HepG2 (cell line): ENCODE data around the gene SEC61G. TPM values are rescaled to one million over a fixed set of nuclear protein-coding genes. Genes with fewer than 3 reads are reported as not detected.

Experiments
- BCL6 ChIP-seq: IDR thresholded peaks from 2 replicates; pipeline ENCODE4 v1.6.1; 2016; ENCODE audit warnings: missing genetic modification reagents, missing compliant biosample characterization
- ELF4 ChIP-seq: sonication (generic); formaldehyde crosslinking; IDR thresholded peaks from 2 replicates; pipeline ENCODE4 v1.5.0; 2020; ENCODE audit warnings: missing genetic modification reagents, mild to moderate bottlenecking, moderate library complexity, borderline replicate concordance
- FIP1L1 ChIP-seq: fragments of 200-400 bp; formaldehyde crosslinking; IDR thresholded peaks from 2 replicates; pipeline ENCODE4 v1.6.1; 2018; ENCODE audit warnings: low read depth, mild to moderate bottlenecking, low read length, moderate library complexity, borderline replicate concordance; ENCODE audit not compliant: insufficient read depth
- KLF16 ChIP-seq, 2 experiments: sonication (generic) in 1 of 2; formaldehyde crosslinking in 1 of 2; IDR thresholded peaks; 2 replicates each; pipeline versions ENCODE4 v1.6.1 to v1.8.0; 2016 to 2023; ENCODE audit warnings: missing genetic modification reagents in 2 of 2, missing compliant biosample characterization in 1 of 2
- SMARCC2 ChIP-seq: fragments of 450-650 bp; IDR thresholded peaks from 2 replicates; pipeline ENCODE4 v1.6.1; 2017; ENCODE audit warnings: antibody characterized with exemption, mild to moderate bottlenecking
- ZBTB43 ChIP-seq: sonication (generic); formaldehyde crosslinking; conservative IDR thresholded peaks from 2 replicates; pipeline ENCODE4 v1.4.0; 2020; ENCODE audit warnings: missing genetic modification reagents
- ZNF761 ChIP-seq: sonication (generic); formaldehyde crosslinking; conservative IDR thresholded peaks from 2 replicates; pipeline ENCODE4 v1.4.0; 2020; ENCODE audit warnings: mild to moderate bottlenecking, missing genetic modification reagents
- polyA plus RNA-seq, 8 experiments: library from polyadenylated mRNA; depleted of rRNA in 3 of 8; stranded (reverse) in 7 of 8; unstranded in 1 of 8; fragments of >200 nt; fragmentation: Illumina TruSeq in 4 of 8; extraction: Trizol in 4 of 8; gene quantifications; 2 replicates each; pipeline versions ENCODE4 v1.2.1 to v1.2.3, GENCODE V29; 2011 to 2016; ENCODE audit warnings: low read depth in 4 of 8, missing spikeins in 1 of 8, mixed read lengths in 1 of 8; ENCODE audit not compliant: insufficient read depth in 1 of 8
- total RNA-seq, 5 experiments: library from RNA; depleted of rRNA; stranded (reverse); fragments of >200 nt; fragmentation: Illumina TruSeq; extraction: Trizol; gene quantifications; 2 replicates each; pipeline ENCODE4 v1.2.3, GENCODE V29; 2016; ENCODE audit warnings: low read depth in 1 of 5
- TF ChIP-seq, protein P1 (sequence below): sonication (generic); formaldehyde crosslinking; IDR thresholded peaks from 2 replicates; pipeline ENCODE4 v1.9.0; 2021; ENCODE audit warnings: missing genetic modification reagents, mild to moderate bottlenecking, borderline replicate concordance
- TF ChIP-seq, protein P2 (sequence below): sonication (generic); formaldehyde crosslinking; IDR thresholded peaks from 2 replicates; pipeline ENCODE4 v1.5.0; 2020; ENCODE audit warnings: mild to moderate bottlenecking, missing genetic modification reagents, borderline replicate concordance
- TF ChIP-seq, protein P3 (sequence below): IDR thresholded peaks from 2 replicates; pipeline ENCODE4 v1.6.1; 2016; ENCODE audit warnings: missing biosample characterization, missing genetic modification reagents, low read depth
- TF ChIP-seq, protein P4 (sequence below): sonication (generic); formaldehyde crosslinking; IDR thresholded peaks from 2 replicates; pipeline ENCODE4 v1.5.1; 2020; ENCODE audit warnings: mild to moderate bottlenecking, missing genetic modification reagents

Gene SEC61G
- total and polyA plus RNA-seq, 2 of the 13 experiments (the other 11 are each of a cell fraction or from before 2014, with no cell fraction given) = 126 to 328 TPM

GRCh38 chr7:54773472-54774399 lies 14.7 kb upstream of the SEC61G start (continued):
- TF ChIP-seq, protein P1, sequence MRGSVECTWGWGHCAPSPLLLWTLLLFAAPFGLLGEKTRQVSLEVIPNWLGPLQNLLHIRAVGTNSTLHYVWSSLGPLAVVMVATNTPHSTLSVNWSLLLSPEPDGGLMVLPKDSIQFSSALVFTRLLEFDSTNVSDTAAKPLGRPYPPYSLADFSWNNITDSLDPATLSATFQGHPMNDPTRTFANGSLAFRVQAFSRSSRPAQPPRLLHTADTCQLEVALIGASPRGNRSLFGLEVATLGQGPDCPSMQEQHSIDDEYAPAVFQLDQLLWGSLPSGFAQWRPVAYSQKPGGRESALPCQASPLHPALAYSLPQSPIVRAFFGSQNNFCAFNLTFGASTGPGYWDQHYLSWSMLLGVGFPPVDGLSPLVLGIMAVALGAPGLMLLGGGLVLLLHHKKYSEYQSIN (CRISPR knock-in tag) = no peak
- TF ChIP-seq ELF4 (CRISPR knock-in tag) = no peak
- TF ChIP-seq, protein P2, sequence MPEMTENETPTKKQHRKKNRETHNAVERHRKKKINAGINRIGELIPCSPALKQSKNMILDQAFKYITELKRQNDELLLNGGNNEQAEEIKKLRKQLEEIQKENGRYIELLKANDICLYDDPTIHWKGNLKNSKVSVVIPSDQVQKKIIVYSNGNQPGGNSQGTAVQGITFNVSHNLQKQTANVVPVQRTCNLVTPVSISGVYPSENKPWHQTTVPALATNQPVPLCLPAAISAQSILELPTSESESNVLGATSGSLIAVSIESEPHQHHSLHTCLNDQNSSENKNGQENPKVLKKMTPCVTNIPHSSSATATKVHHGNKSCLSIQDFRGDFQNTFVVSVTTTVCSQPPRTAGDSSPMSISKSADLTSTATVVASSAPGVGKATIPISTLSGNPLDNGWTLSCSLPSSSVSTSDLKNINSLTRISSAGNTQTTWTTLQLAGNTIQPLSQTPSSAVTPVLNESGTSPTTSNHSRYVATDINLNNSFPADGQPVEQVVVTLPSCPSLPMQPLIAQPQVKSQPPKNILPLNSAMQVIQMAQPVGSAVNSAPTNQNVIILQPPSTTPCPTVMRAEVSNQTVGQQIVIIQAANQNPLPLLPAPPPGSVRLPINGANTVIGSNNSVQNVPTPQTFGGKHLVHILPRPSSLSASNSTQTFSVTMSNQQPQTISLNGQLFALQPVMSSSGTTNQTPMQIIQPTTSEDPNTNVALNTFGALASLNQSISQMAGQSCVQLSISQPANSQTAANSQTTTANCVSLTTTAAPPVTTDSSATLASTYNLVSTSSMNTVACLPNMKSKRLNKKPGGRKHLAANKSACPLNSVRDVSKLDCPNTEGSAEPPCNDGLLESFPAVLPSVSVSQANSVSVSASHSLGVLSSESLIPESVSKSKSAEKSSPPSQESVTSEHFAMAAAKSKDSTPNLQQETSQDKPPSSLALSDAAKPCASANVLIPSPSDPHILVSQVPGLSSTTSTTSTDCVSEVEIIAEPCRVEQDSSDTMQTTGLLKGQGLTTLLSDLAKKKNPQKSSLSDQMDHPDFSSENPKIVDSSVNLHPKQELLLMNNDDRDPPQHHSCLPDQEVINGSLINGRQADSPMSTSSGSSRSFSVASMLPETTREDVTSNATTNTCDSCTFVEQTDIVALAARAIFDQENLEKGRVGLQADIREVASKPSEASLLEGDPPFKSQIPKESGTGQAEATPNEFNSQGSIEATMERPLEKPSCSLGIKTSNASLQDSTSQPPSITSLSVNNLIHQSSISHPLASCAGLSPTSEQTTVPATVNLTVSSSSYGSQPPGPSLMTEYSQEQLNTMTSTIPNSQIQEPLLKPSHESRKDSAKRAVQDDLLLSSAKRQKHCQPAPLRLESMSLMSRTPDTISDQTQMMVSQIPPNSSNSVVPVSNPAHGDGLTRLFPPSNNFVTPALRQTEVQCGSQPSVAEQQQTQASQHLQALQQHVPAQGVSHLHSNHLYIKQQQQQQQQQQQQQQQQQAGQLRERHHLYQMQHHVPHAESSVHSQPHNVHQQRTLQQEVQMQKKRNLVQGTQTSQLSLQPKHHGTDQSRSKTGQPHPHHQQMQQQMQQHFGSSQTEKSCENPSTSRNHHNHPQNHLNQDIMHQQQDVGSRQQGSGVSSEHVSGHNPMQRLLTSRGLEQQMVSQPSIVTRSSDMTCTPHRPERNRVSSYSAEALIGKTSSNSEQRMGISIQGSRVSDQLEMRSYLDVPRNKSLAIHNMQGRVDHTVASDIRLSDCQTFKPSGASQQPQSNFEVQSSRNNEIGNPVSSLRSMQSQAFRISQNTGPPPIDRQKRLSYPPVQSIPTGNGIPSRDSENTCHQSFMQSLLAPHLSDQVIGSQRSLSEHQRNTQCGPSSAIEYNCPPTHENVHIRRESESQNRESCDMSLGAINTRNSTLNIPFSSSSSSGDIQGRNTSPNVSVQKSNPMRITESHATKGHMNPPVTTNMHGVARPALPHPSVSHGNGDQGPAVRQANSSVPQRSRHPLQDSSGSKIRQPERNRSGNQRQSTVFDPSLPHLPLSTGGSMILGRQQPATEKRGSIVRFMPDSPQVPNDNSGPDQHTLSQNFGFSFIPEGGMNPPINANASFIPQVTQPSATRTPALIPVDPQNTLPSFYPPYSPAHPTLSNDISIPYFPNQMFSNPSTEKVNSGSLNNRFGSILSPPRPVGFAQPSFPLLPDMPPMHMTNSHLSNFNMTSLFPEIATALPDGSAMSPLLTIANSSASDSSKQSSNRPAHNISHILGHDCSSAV = no peak
- TF ChIP-seq, protein P3, sequence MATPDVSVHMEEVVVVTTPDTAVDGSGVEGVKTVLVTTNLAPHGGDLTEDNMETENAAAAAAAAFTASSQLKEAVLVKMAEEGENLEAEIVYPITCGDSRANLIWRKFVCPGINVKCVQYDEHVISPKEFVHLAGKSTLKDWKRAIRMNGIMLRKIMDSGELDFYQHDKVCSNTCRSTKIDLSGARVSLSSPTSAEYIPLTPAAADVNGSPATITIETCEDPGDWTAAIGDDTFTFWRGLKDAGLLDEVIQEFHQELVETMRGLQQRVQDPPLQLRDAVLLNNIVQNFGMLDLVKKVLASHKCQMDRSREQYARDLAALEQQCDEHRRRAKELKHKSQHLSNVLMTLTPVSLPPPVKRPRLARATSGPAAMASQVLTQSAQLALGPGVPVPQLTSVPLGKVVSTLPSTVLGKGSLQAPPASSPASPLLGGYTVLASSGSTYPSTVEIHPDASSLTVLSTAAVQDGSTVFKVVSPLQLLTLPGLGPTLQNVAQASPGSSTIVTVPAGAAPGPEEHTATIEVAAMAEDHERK (CRISPR knock-in tag) = no peak
- TF ChIP-seq SMARCC2 = no peak
- peak in 1 of 2 experiments; percentile 30; a peak in 1 of 4 replicates for TF ChIP-seq KLF16 (CRISPR knock-in tag; IDR thresholded peaks at IDR 0.05)
- TF ChIP-seq ZNF761 (CRISPR knock-in tag) = 0 out of 2 replicates have a peak, but pooled peaks have one; percentile 56
- TF ChIP-seq, protein P4, sequence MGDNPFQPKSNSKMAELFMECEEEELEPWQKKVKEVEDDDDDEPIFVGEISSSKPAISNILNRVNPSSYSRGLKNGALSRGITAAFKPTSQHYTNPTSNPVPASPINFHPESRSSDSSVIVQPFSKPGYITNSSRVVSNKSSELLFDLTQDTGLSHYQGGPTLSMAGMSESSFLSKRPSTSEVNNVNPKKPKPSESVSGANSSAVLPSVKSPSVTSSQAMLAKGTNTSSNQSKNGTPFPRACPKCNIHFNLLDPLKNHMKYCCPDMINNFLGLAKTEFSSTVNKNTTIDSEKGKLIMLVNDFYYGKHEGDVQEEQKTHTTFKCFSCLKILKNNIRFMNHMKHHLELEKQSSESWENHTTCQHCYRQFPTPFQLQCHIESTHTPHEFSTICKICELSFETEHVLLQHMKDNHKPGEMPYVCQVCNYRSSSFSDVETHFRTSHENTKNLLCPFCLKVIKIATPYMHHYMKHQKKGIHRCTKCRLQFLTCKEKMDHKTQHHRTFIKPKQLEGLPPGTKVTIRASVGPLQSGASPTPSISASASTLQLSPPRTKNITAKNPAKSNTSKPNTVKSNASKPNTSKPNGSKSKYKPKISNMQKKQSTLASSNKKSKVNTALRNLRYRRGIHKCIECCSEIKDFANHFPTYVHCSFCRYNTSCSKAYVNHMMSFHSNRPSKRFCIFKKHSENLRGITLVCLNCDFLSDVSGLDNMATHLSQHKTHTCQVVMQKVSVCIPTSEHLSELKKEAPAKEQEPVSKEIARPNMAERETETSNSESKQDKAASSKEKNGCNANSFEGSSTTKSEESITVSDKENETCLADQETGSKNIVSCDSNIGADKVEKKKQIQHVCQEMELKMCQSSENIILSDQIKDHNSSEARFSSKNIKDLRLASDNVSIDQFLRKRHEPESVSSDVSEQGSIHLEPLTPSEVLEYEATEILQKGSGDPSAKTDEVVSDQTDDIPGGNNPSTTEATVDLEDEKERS (CRISPR knock-in tag) = no peak
- TF ChIP-seq FIP1L1 = no peak
- no peak for TF ChIP-seq BCL6 (CRISPR knock-in tag)
- no peak for TF ChIP-seq ZBTB43
